ENCODE data around the gene SLCO4A1.

DNA sequence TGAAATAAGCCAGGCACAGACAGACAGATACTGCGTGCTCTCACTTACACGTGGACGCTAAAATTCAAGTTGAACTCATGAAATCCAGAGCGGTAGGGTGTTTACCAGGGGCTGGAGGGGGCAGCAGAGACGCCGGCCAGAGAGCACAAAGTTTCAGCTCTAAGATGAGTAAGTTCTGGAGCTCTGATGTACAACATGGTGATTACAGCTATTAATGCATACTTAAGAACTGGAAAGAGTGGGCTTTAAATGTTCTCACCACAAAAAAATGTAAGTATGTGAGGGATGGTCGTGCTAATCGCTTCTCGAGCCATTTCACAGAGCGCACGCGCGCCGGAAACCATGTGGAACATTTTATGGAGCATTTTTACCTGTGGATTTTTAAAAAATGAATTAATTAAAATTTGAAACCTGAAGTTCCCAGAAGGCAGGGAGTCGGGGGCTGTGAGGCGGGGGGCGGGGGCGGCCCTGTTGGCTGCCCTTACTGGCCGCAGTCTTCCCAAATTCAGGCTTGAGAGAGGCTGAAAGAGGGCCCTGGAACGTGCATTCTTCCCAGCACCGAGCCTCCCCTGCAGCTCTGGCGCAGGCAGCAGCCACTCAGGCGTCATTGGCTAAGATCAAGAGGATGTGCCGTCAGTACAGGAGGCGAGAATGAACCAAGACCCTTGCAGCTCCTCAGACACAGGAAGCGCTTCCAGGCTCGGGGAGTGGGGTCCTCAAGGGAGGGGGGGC lies 8.5 kb upstream of the SLCO4A1 start:
- TF ChIP-seq POLR2A (IDR thresholded peaks at IDR 0.05): no peak
- TF ChIP-seq, protein P1, sequence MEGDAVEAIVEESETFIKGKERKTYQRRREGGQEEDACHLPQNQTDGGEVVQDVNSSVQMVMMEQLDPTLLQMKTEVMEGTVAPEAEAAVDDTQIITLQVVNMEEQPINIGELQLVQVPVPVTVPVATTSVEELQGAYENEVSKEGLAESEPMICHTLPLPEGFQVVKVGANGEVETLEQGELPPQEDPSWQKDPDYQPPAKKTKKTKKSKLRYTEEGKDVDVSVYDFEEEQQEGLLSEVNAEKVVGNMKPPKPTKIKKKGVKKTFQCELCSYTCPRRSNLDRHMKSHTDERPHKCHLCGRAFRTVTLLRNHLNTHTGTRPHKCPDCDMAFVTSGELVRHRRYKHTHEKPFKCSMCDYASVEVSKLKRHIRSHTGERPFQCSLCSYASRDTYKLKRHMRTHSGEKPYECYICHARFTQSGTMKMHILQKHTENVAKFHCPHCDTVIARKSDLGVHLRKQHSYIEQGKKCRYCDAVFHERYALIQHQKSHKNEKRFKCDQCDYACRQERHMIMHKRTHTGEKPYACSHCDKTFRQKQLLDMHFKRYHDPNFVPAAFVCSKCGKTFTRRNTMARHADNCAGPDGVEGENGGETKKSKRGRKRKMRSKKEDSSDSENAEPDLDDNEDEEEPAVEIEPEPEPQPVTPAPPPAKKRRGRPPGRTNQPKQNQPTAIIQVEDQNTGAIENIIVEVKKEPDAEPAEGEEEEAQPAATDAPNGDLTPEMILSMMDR (IDR thresholded peaks at IDR 0.05): no peak
